ENCODE data around the gene RHAG. TPM values are rescaled to one million over a fixed set of nuclear protein-coding genes. Genes with fewer than 3 reads are reported as not detected.

The RHAG gene
- total and polyA plus RNA-seq, 2 donors (not counting 1 experiment from before 2014, with no cell fraction given), result not detected

DNA sequence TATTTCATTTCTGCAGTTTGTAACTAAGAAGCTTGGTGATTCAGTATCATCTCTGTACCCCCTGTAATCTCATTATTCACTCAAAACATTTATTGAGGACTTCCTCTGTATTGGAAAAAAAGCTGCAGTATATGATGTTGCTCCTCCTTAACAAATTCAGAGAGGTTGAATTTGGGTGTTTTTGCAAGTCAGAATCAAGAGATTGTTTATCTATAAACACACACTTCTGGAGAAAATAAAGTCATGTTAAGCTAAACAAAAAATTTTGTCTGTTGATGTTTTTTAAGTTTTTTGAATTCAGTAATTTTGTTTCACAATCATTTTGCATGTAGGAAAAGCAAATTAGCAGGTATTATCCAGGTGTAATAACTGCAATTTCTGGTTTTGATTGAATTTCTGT, 11.4 kb upstream of the RHAG start:
- no peaks in the 10 kb centered on the region for H3K4me1 ChIP-seq (ENCODE audit: control insufficient read depth in 2 of 2, insufficient read depth in 2 of 2, low read length in 2 of 2)
- POLR2A ChIA-PET, result no interaction called here
- H3K4me1 Mint-ChIP-seq, result no peaks in the 10 kb centered on the region
- DNase-seq (no peak), ATAC-seq (ENCODE audit: low read depth) (no peak)
- no peak overlapping the region for H3K4me2 ChIP-seq (replicated peaks; ENCODE audit: low read depth, low read length, poor library complexity, severe bottlenecking)
- no peaks in the 10 kb centered on the region for H3K27me3 ChIP-seq (replicated peaks in 1 of 4; ENCODE audit: control extremely low read depth in 1 of 4, control insufficient read depth in 3 of 4, insufficient read depth in 4 of 4, low read length in 3 of 4)
- CTCF ChIA-PET, result no interaction called here
- no peaks in the 10 kb centered on the region for H3K9me3 ChIP-seq (ENCODE audit: control extremely low read depth in 1 of 3, control insufficient read depth in 2 of 3, insufficient read depth in 1 of 3, low read length in 2 of 3)
- H3K79me2 ChIP-seq (ENCODE audit: control insufficient read depth, insufficient read depth, low read length), result no peaks in the 10 kb centered on the region
- H3K4me3 ChIP-seq (ENCODE audit: control extremely low read depth in 1 of 5, extremely low read depth in 1 of 5, insufficient read depth in 1 of 5, low read depth in 2 of 5, low read length in 4 of 5), result no peak overlapping the region
- H3K36me3 ChIP-seq (replicated peaks in 1 of 2; ENCODE audit: control extremely low read depth in 1 of 2, control insufficient read depth in 1 of 2, extremely low read depth in 1 of 2, insufficient read depth in 2 of 2, low read length in 1 of 2), result no peaks in the 10 kb centered on the region
- TF ChIP-seq EZH2 (IDR thresholded peaks at IDR 0.05; ENCODE audit: borderline replicate concordance, insufficient read depth, low read depth, low read length, poor library complexity, severe bottlenecking), result no peak
- TF ChIP-seq, protein P1, sequence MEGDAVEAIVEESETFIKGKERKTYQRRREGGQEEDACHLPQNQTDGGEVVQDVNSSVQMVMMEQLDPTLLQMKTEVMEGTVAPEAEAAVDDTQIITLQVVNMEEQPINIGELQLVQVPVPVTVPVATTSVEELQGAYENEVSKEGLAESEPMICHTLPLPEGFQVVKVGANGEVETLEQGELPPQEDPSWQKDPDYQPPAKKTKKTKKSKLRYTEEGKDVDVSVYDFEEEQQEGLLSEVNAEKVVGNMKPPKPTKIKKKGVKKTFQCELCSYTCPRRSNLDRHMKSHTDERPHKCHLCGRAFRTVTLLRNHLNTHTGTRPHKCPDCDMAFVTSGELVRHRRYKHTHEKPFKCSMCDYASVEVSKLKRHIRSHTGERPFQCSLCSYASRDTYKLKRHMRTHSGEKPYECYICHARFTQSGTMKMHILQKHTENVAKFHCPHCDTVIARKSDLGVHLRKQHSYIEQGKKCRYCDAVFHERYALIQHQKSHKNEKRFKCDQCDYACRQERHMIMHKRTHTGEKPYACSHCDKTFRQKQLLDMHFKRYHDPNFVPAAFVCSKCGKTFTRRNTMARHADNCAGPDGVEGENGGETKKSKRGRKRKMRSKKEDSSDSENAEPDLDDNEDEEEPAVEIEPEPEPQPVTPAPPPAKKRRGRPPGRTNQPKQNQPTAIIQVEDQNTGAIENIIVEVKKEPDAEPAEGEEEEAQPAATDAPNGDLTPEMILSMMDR (IDR thresholded peaks at IDR 0.05), result no peak
- H4K20me1 ChIP-seq (ENCODE audit: control insufficient read depth, insufficient read depth, low read length, poor library complexity, severe bottlenecking), result no peaks in the 10 kb centered on the region
- no peak overlapping the region for H3K27ac ChIP-seq (ENCODE audit: low read length in 2 of 2)
- no peak overlapping the region for H3K27ac Mint-ChIP-seq
- H3K9me3 Mint-ChIP-seq (ENCODE audit: insufficient read depth), result no peaks in the 10 kb centered on the region
- no peak overlapping the region for H3K4me3 Mint-ChIP-seq
- H3K9ac ChIP-seq (ENCODE audit: low read length), result no peak overlapping the region
- intact Hi-C loops (cut with micrococcal nuclease), result no loop called here
- no peak overlapping the region for H2AFZ ChIP-seq (ENCODE audit: insufficient read depth, low read depth, low read length, poor library complexity, severe bottlenecking)
- no peaks in the 10 kb centered on the region for H3K27me3 Mint-ChIP-seq

DNA sequence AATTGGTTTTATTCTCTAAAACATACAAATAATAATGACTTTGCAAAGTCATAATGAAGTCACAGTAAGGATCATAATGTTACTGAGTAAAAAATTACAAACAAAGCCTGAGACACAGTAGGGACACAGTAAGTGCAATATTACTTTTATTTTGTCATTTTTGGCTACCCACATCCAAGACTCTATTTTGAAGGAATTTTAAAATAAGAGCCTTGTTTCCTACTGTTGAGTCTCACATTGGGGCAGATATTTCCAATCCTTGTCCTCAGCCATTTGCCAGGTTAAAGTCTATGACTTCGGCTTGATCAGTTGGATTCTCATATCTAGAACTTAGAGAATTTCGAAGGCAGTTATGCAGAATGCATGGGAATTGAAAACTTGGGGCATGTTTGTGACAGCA, 10.8 kb upstream of the RHAG start:
- Histone ChIP-seq H3K4me1 (ENCODE audit: control insufficient read depth in 2 of 2, insufficient read depth in 2 of 2, low read length in 2 of 2) (no peaks in the 10 kb centered on the region), H3K79me2 (ENCODE audit: control insufficient read depth, insufficient read depth, low read length) (no peaks in the 10 kb centered on the region), H2AFZ (ENCODE audit: insufficient read depth, low read depth, low read length, poor library complexity, severe bottlenecking) (no peak overlapping the region), H3K27ac (ENCODE audit: low read length in 2 of 2) (no peak overlapping the region), H3K9me3 (ENCODE audit: control extremely low read depth in 1 of 3, control insufficient read depth in 2 of 3, insufficient read depth in 1 of 3, low read length in 2 of 3) (peaks cover 0 to 3% (median 0%) of the 10 kb centered on the region in 3 donors), H3K4me3 (ENCODE audit: control extremely low read depth in 1 of 5, extremely low read depth in 1 of 5, insufficient read depth in 1 of 5, low read depth in 2 of 5, low read length in 4 of 5) (no peak overlapping the region), H4K20me1 (ENCODE audit: control insufficient read depth, insufficient read depth, low read length, poor library complexity, severe bottlenecking) (no peaks in the 10 kb centered on the region), H3K4me2 (replicated peaks; ENCODE audit: low read depth, low read length, poor library complexity, severe bottlenecking) (no peak overlapping the region), H3K27me3 (replicated peaks in 1 of 4; ENCODE audit: control extremely low read depth in 1 of 4, control insufficient read depth in 3 of 4, insufficient read depth in 4 of 4, low read length in 3 of 4) (no peaks in the 10 kb centered on the region), H3K9ac (ENCODE audit: low read length) (no peak overlapping the region), H3K36me3 (replicated peaks in 1 of 2; ENCODE audit: control extremely low read depth in 1 of 2, control insufficient read depth in 1 of 2, extremely low read depth in 1 of 2, insufficient read depth in 2 of 2, low read length in 1 of 2) (no peaks in the 10 kb centered on the region)
- H3K4me1 Mint-ChIP-seq, result no peaks in the 10 kb centered on the region
- 47% methylated on average over 2 of the region's 2 CpGs for WGBS (ENCODE audit: insufficient coverage)
- no peak overlapping the region for H3K27ac Mint-ChIP-seq
- ChIA-PET CTCF (no interaction called here), POLR2A (no interaction called here)
- ATAC-seq (ENCODE audit: low read depth) (no peak), DNase-seq (no peak)
- no peak overlapping the region for H3K4me3 Mint-ChIP-seq
- intact Hi-C loops (cut with micrococcal nuclease), result no loop called here
- H3K27me3 Mint-ChIP-seq, result no peaks in the 10 kb centered on the region
- H3K9me3 Mint-ChIP-seq (ENCODE audit: insufficient read depth), result no peaks in the 10 kb centered on the region
- no peak for TF ChIP-seq EZH2 (IDR thresholded peaks at IDR 0.05; ENCODE audit: borderline replicate concordance, insufficient read depth, low read depth, low read length, poor library complexity, severe bottlenecking)
- TF ChIP-seq, protein P1 (IDR thresholded peaks at IDR 0.05), result no peak

Measured in B cell (primary cell).